ENCODE measurements around the gene RIMS1.

GRCh38 chr6:71888756-71889340, 2.5 kb downstream of the RIMS1 start:
- TF ChIP-seq POLR2A (IDR thresholded peaks at IDR 0.05; ENCODE audit: low read depth, low read length) (no peak), POLR2AphosphoS5 (IDR thresholded peaks at IDR 0.05; ENCODE audit: low read depth, low read length) (no peak), TAF1 (IDR thresholded peaks at IDR 0.05; ENCODE audit: borderline replicate concordance, low read depth, low read length) (no peak)
